Skeletal muscle tissue (tissue), 4 donors: ENCODE measurements around the gene C12orf42. TPM values are rescaled to one million over a fixed set of nuclear protein-coding genes. Genes with fewer than 3 reads are reported as not detected.

ENCODE experiments used
- H3K27ac ChIP-seq: one replicate; pipeline ENCODE4 v1.7.0; 2013; ENCODE audit warnings: mild to moderate bottlenecking, low read depth, low read length, inconsistent platforms
- H3K27me3 ChIP-seq, 3 donors: one replicate each; pipeline ENCODE4 v1.7.0; 2013; ENCODE audit warnings: low read length in 3 of 3; ENCODE audit not compliant: control insufficient read depth in 3 of 3, insufficient read depth in 3 of 3
- H3K36me3 ChIP-seq, 3 donors: one replicate each; pipeline ENCODE4 v1.7.0; 2013; ENCODE audit warnings: low read length in 3 of 3; ENCODE audit not compliant: control insufficient read depth in 3 of 3, insufficient read depth in 3 of 3
- H3K4me1 ChIP-seq, 3 donors: one replicate each; pipeline ENCODE4 v1.7.0; 2013; ENCODE audit warnings: low read length in 3 of 3, mild to moderate bottlenecking in 3 of 3; ENCODE audit not compliant: control insufficient read depth in 3 of 3, insufficient read depth in 3 of 3
- H3K4me3 ChIP-seq, 3 donors: one replicate each; pipeline ENCODE4 v1.7.0; 2013; ENCODE audit warnings: low read length in 3 of 3
- H3K9ac ChIP-seq, 3 donors: one replicate each; pipeline ENCODE4 v1.7.0; 2013; ENCODE audit warnings: low read length in 3 of 3, mild to moderate bottlenecking in 3 of 3, moderate library complexity in 2 of 3, low read depth in 1 of 3
- H3K9me3 ChIP-seq, 3 donors: one replicate each; pipeline ENCODE4 v1.7.0; 2013; ENCODE audit warnings: low read length in 3 of 3; ENCODE audit not compliant: control insufficient read depth in 3 of 3
- total RNA-seq: library from RNA; depleted of rRNA; stranded (reverse); fragments of >200 nt; gene quantifications from one replicate; pipeline ENCODE4 v1.2.3, GENCODE V29; 2014
- donor health status: Osteomylitis.

The C12orf42 gene
- total RNA-seq, 1 donor from 2014 or later, result 1.0 TPM

DNA sequence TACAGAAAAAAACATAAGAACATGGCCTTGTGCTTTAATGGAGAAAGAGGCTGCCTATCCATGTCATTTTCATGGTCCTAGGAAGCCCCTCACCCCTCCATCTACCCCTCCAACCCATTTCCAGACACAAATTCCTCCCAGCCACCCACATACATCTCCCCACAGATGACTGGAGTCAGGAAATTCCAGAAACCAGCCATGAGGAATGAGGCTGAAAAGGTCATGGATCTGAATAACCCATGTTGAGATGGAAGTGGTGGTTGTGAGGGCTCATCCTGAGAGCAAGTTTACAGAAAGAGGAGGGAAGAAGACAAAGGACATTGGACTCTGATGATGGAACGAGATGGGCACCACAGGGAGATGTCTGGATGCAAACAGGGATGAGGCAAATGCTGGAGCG is 23.9 kb upstream of the C12orf42 start:
- Histone ChIP-seq H3K36me3 (no peaks in the 10 kb centered on the region), H3K9ac (no peak overlapping the region), H3K27ac (no peak overlapping the region), H3K9me3 (no peaks in the 10 kb centered on the region), H3K4me1 (no peaks in the 10 kb centered on the region), H3K27me3 (no peaks in the 10 kb centered on the region), H3K4me3 (no peak overlapping the region)

DNA sequence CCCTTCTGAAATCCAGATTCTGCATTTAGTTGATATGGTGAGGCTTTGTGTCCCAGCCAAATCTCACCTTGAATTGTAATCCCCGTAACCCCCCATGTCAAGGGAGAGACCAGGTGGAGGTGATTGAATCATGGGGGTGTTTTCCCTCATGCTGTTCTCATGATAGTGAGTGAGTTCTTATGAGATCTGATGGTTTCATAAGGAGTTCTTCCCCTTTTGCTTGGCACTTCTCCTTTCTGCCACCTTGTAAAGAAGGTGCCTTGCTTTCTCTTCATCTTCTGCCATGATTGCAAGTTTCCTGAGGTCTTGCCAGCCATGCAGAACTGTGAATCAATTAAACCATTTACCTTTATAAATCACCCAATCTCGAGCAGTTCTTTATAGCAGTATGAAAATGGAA is 23.1 kb upstream of the C12orf42 start:
- no peak overlapping the region for H3K27ac ChIP-seq
- no peak overlapping the region for H3K9ac ChIP-seq
- H3K4me3 ChIP-seq, result no peak overlapping the region
- H3K36me3 ChIP-seq, result no peaks in the 10 kb centered on the region
- no peaks in the 10 kb centered on the region for H3K4me1 ChIP-seq
- no peaks in the 10 kb centered on the region for H3K9me3 ChIP-seq
- H3K27me3 ChIP-seq, result no peaks in the 10 kb centered on the region

GRCh38 chr12:103517161-103517560 is 21.4 kb upstream of the C12orf42 start:
- no peak overlapping the region for H3K27ac ChIP-seq
- H3K27me3 ChIP-seq, result no peaks in the 10 kb centered on the region
- H3K9ac ChIP-seq, result no peak overlapping the region
- H3K36me3 ChIP-seq, result no peaks in the 10 kb centered on the region
- no peak overlapping the region for H3K4me3 ChIP-seq
- H3K9me3 ChIP-seq, result no peaks in the 10 kb centered on the region
- H3K4me1 ChIP-seq, result no peaks in the 10 kb centered on the region

DNA sequence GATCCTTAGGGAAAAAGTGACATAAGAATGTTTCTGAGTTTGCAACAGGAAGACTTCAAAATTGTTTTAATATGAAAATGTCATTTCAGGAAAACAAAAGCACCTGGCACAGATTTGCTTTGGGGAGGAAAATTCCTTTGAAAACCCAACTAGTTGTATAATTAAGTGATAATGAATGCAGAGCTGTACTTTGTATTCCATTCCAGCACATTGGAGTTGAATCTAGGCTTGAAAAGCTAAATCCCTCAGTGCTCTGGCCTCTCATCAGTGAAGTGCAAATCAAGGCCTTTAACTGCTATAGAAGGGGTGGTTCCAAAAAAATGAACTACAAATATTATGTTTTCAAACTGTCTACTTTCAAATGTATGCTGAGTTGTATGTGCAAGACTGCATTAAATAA is 19.6 kb upstream of the C12orf42 start:
- no peaks in the 10 kb centered on the region for H3K4me1 ChIP-seq
- no peaks in the 10 kb centered on the region for H3K27me3 ChIP-seq
- no peak overlapping the region for H3K9ac ChIP-seq
- no peaks in the 10 kb centered on the region for H3K36me3 ChIP-seq
- no peak overlapping the region for H3K4me3 ChIP-seq
- H3K9me3 ChIP-seq, result no peaks in the 10 kb centered on the region
- no peak overlapping the region for H3K27ac ChIP-seq

DNA sequence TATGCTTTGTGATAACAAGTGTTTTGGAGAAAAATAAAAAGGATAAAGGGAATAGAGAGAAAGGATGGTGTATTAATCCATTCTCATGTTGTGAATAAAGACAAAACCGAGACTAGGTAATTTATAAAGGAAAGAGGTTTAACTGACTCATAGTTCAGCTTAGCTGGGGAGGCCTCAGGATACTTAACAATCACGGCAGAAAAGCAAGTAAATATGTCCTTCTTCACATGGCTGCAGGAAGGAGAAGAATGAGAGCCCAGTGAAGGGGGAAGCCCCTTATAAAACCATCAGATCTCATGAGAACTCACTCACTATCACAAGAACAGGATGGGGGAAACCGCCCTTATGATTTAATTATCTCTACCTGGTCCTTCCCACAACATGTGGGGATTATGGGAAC is 18.1 kb upstream of the C12orf42 start:
- Histone ChIP-seq H3K27me3 (no peaks in the 10 kb centered on the region), H3K27ac (no peak overlapping the region), H3K9ac (no peak overlapping the region), H3K4me3 (no peak overlapping the region), H3K36me3 (no peaks in the 10 kb centered on the region), H3K4me1 (no peaks in the 10 kb centered on the region), H3K9me3 (no peaks in the 10 kb centered on the region)

DNA sequence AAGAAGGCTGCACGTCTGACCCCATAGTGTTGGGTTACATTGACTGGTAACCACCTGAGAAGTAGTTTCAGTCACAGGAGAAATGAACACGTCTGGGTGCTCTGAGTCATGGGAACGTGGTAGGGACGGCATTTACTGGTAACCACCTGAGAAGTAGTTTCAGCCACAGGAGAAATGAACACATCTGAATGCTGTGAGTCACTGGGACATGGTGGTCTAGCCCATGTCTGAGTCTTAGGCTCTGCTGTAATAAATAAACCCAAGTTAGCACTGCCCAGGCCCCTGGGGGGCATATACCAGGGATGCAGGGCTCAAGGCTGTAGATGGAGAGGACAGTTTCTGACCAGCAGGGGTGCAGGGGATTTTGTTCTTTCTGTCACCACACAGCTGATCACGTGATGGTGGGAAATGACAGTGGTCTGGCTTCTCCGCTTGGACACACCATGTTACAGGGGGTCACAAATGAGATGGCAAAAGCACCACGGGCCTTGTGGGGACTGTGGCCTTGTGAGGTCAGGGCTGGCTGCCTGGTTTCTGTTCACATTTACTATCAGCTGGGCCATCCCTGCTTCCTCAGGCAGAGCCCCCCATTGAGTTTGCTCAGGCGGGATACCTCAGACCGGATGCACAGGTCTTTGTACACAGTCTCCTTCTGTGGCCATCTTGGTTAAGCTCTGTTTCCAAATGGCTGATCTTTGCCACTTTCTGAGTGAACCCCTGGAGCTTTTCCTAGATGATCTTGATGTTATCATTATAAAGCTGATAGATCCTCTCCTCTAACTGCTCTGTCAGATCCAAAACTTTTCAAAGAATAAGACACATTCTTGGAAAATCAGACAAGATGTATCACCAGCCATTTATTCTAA is 9.8 kb upstream of the C12orf42 start:
- Histone ChIP-seq H3K4me1 (no peaks in the 10 kb centered on the region), H3K27ac (no peak overlapping the region), H3K9me3 (peaks cover 0 to 3% (median 0%) of the 10 kb centered on the region in 3 donors), H3K36me3 (no peaks in the 10 kb centered on the region), H3K9ac (no peak overlapping the region), H3K27me3 (no peaks in the 10 kb centered on the region), H3K4me3 (no peak overlapping the region)

GRCh38 chr12:103504606-103505005 is 8.8 kb upstream of the C12orf42 start:
- no peak overlapping the region for H3K4me3 ChIP-seq
- H3K27me3 ChIP-seq, result no peaks in the 10 kb centered on the region
- peaks cover 0 to 3% (median 0%) of the 10 kb centered on the region in 3 donors for H3K9me3 ChIP-seq

DNA sequence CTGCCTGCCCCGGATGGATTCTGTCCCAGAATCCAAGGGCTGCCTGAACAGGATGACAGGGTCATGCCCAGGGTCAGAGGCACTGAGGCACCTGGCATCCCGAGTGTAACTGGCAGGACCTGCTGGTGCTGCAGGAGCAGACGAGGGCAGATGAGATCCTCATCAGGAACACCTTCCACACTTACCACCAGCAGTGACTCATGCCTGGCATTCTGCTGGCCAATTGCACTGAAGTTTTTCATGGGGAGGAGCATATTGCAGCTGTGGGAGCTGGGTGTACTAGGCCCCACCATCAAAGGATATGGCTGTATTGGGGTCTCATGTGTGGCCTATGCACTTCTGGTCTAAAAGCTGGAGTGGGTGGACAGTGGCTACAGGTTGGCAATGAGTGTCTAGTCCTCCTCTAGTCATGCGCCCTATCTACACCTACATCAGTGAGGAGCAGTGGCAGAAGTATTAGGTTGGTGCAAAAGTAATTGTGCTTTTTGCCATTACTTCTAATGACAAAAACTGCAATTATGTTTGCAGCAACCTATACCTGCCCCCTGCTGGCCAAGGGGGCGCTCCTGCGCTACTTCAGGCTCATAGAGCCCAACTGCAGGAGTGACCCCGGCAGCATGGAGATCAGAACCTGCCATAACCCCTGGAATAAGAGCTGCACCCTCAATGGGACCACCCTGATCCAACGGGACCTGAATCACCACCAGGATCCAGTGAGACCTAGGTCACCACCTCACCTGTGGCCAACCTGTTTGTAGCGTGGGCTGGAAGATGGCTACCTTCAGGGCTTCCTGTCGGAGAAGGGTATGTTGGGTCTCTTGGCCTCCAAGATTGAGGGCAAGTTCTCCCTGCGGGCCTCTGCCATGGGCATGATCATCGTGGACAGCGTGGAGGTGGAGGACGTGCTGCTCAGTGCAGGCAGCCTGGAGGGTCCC is 8.0 kb upstream of the C12orf42 start:
- no peak overlapping the region for H3K9ac ChIP-seq
- no peaks in the 10 kb centered on the region for H3K36me3 ChIP-seq
- H3K4me1 ChIP-seq, result no peaks in the 10 kb centered on the region
- H3K4me3 ChIP-seq, result no peak overlapping the region
- peaks cover 0 to 3% (median 0%) of the 10 kb centered on the region in 3 donors for H3K9me3 ChIP-seq
- H3K27me3 ChIP-seq, result no peaks in the 10 kb centered on the region
- no peak overlapping the region for H3K27ac ChIP-seq

More at GRCh38 chr12:103504606-103505005, 8.8 kb upstream of the C12orf42 start:
- no peak overlapping the region for H3K9ac ChIP-seq
- no peak overlapping the region for H3K27ac ChIP-seq
- H3K36me3 ChIP-seq, result no peaks in the 10 kb centered on the region
- H3K4me1 ChIP-seq, result no peaks in the 10 kb centered on the region

- peaks cover 0 to 4% (median 4%) of the 10 kb centered on the region in 3 donors for H3K27me3 ChIP-seq
- no peak overlapping the region for H3K4me3 ChIP-seq
- H3K36me3 ChIP-seq, result no peaks in the 10 kb centered on the region
- H3K4me1 ChIP-seq, result no peaks in the 10 kb centered on the region
- peaks cover 0 to 3% (median 0%) of the 10 kb centered on the region in 3 donors for H3K9me3 ChIP-seq
- H3K27ac ChIP-seq, result no peak overlapping the region
- no peak overlapping the region for H3K9ac ChIP-seq
These were observed 5.7 kb upstream of the C12orf42 start for GRCh38 chr12:103501447-103501846.

DNA sequence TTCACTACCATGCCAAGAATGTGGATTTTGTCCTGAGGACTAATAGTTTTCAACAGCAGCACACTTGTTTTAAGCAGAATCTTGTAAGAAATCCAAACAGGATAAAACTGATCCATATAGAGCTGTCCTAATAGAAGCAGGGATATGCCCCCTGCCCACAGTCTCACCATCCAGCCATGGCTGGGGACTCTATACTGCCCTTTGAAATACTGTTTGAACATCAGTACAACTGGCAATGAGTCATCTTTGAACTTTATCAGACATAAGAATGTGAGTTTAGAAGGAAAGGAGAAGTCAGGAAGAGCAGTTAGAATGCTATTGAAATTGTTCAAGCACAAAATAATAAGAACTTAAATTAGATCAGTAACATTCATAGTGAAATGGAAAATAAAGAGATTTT is 3.8 kb upstream of the C12orf42 start:
- Histone ChIP-seq H3K36me3 (no peaks in the 10 kb centered on the region), H3K27ac (no peak overlapping the region), H3K9me3 (peaks cover 0 to 3% (median 0%) of the 10 kb centered on the region in 3 donors), H3K9ac (no peak overlapping the region), H3K27me3 (peaks cover 11 to 18% (median 13%) of the 10 kb centered on the region in 3 donors), H3K4me3 (no peak overlapping the region), H3K4me1 (peaks cover 0 to 5% (median 4%) of the 10 kb centered on the region in 3 donors)
